Astrocyte (in vitro differentiated cells and primary cell): Measurements from ENCODE around the gene RIIAD1. TPM values are rescaled to one million over a fixed set of nuclear protein-coding genes. Genes with fewer than 3 reads are reported as not detected.

Experiments
- DNase-seq: peaks from one replicate; pipeline ENCODE4 v3.0.0-alpha.2; 2010; ENCODE audit warnings: low read depth
- FAIRE-seq: peaks from 2 replicates; lab custom pipeline; 2011; peaks lifted over from hg19 to GRCh38; lab: Jason Lieb, UNC
- H2AFZ ChIP-seq: 2 replicates; pipeline ENCODE4 v1.6.0; 2012; ENCODE audit warnings: low read depth, low read length, inconsistent platforms
- H3K27ac ChIP-seq: 2 replicates; pipeline ENCODE4 v1.5.1; 2011; ENCODE audit warnings: low read depth, low read length, inconsistent platforms
- H3K27me3 ChIP-seq: 2 replicates; pipeline ENCODE4 v1.6.0; 2011; ENCODE audit warnings: low read length, inconsistent platforms; ENCODE audit not compliant: insufficient read depth
- H3K36me3 ChIP-seq: 2 replicates; pipeline ENCODE4 v1.5.1; 2011; ENCODE audit warnings: low read length, inconsistent platforms; ENCODE audit not compliant: insufficient read depth
- H3K4me1 ChIP-seq: 2 replicates; pipeline ENCODE4 v1.5.1; 2011; ENCODE audit warnings: low read length, inconsistent platforms; ENCODE audit not compliant: insufficient read depth
- H3K4me2 ChIP-seq: 2 replicates; pipeline ENCODE4 v1.6.0; 2012; ENCODE audit warnings: low read length, inconsistent platforms
- H3K4me3 ChIP-seq: 2 replicates; pipeline ENCODE4 v1.5.1; 2011; ENCODE audit warnings: low read depth, mild to moderate bottlenecking, low read length, inconsistent platforms; ENCODE audit not compliant: insufficient read depth
- H3K79me2 ChIP-seq: 2 replicates; pipeline ENCODE4 v1.6.0; 2012; ENCODE audit warnings: mild to moderate bottlenecking, low read length, inconsistent platforms; ENCODE audit not compliant: insufficient read depth
- H3K9ac ChIP-seq: 2 replicates; pipeline ENCODE4 v1.6.0; 2012; ENCODE audit warnings: mild to moderate bottlenecking, low read length, inconsistent platforms
- H3K9me3 ChIP-seq: 2 replicates; pipeline ENCODE4 v1.5.1; 2012; ENCODE audit warnings: low read depth, mild to moderate bottlenecking, low read length, inconsistent platforms; ENCODE audit not compliant: insufficient read depth
- H4K20me1 ChIP-seq: 2 replicates; pipeline ENCODE4 v1.6.0; 2012; ENCODE audit warnings: low read length, inconsistent platforms; ENCODE audit not compliant: insufficient read depth
- H3K27ac Mint-ChIP-seq: one replicate; pipeline ENCODE4 v1.8.0; 2021; ENCODE audit warnings: mild to moderate bottlenecking, mixed read lengths; ENCODE audit not compliant: unreplicated experiment
- H3K27me3 Mint-ChIP-seq: one replicate; pipeline ENCODE4 v1.8.0; 2021; ENCODE audit warnings: low read depth, mixed read lengths; ENCODE audit not compliant: unreplicated experiment
- H3K36me3 Mint-ChIP-seq: one replicate; pipeline ENCODE4 v1.8.0; 2021; ENCODE audit warnings: low read depth, mixed read lengths; ENCODE audit not compliant: unreplicated experiment
- H3K4me1 Mint-ChIP-seq: one replicate; pipeline ENCODE4 v1.8.0; 2021; ENCODE audit warnings: low read depth, mixed read lengths; ENCODE audit not compliant: unreplicated experiment
- H3K4me3 Mint-ChIP-seq: one replicate; pipeline ENCODE4 v1.8.0; 2021; ENCODE audit warnings: mild to moderate bottlenecking, moderate library complexity, mixed read lengths; ENCODE audit not compliant: unreplicated experiment
- H3K9me3 Mint-ChIP-seq: one replicate; pipeline ENCODE4 v1.8.0; 2021; ENCODE audit warnings: mild to moderate bottlenecking, mixed read lengths; ENCODE audit not compliant: unreplicated experiment
- EZH2 ChIP-seq: IDR thresholded peaks from 2 replicates; pipeline ENCODE4 v1.6.1; 2012; ENCODE audit warnings: mild to moderate bottlenecking, low read length, inconsistent platforms; ENCODE audit not compliant: insufficient read depth
- total RNA-seq: library from RNA; stranded (reverse); gene quantifications from 2 replicates; pipeline ENCODE4 v1.2.1, GENCODE V29; 2021
- TF ChIP-seq, protein P1 (sequence below): IDR thresholded peaks from 2 replicates; pipeline ENCODE4 v1.5.1; 2011; ENCODE audit warnings: low read depth, mild to moderate bottlenecking, inconsistent platforms, low read length, moderate library complexity; ENCODE audit not compliant: insufficient read depth

RIIAD1 gene
- total RNA-seq, 1 donor from 2014 or later: not detected

DNA sequence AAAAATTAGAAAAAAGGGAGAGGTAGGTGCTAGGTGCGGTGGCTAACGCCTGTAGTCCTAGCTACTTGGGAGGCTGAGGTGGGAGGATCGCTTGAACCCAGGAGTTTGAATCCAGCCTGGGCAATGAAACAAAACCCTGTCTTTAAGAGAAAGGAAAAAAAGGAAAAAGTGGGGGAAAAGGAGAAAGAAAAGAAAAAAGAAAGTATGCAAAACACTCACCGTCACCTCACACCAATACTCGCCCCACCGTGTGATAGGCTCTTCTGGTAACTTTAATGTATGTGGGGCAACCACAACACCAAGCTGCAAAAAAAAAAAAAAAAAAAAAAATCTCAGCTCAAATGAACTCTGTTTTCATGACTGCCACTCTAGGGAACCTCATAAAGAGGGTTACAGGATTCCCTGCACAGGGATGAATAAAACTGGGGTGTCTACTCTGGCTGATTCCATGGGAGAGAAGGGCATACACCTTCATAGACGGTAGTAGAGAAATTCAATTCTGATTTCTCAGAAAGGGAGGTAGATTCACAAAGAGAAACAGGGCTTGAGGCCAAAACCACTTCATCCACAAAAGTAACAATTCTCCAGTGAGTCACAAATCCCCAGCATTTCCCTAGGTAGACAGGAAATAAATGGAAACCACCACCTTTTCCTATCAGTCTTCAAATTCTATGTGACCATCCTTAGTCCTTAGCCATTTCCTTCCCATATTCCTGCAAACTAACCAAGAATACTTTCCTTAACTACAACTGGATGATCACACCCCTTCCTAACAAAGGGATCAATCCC is 39.5 kb downstream of the RIIAD1 start:
- peak; percentile 26 for DNase-seq
- FAIRE-seq: no peak
- TF ChIP-seq, protein P1, sequence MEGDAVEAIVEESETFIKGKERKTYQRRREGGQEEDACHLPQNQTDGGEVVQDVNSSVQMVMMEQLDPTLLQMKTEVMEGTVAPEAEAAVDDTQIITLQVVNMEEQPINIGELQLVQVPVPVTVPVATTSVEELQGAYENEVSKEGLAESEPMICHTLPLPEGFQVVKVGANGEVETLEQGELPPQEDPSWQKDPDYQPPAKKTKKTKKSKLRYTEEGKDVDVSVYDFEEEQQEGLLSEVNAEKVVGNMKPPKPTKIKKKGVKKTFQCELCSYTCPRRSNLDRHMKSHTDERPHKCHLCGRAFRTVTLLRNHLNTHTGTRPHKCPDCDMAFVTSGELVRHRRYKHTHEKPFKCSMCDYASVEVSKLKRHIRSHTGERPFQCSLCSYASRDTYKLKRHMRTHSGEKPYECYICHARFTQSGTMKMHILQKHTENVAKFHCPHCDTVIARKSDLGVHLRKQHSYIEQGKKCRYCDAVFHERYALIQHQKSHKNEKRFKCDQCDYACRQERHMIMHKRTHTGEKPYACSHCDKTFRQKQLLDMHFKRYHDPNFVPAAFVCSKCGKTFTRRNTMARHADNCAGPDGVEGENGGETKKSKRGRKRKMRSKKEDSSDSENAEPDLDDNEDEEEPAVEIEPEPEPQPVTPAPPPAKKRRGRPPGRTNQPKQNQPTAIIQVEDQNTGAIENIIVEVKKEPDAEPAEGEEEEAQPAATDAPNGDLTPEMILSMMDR: no peak
- TF ChIP-seq EZH2: no peak
- Mint-ChIP-seq H3K36me3 (peaks cover 16% of the 10 kb centered on the region), H3K27ac (peak overlapping the region; percentile 14), H3K4me1 (peaks cover 11% of the 10 kb centered on the region), H3K4me3 (no peak overlapping the region), H3K27me3 (no peaks in the 10 kb centered on the region), H3K9me3 (no peaks in the 10 kb centered on the region)
- Histone ChIP-seq H3K4me1 (peaks cover 14% of the 10 kb centered on the region), H2AFZ (no peak overlapping the region), H3K4me2 (no peak overlapping the region), H3K27me3 (no peaks in the 10 kb centered on the region), H3K4me3 (no peak overlapping the region), H3K27ac (no peak overlapping the region), H4K20me1 (no peaks in the 10 kb centered on the region), H3K36me3 (peaks cover 26% of the 10 kb centered on the region), H3K9me3 (no peaks in the 10 kb centered on the region), H3K79me2 (peaks cover 22% of the 10 kb centered on the region), H3K9ac (no peak overlapping the region)

DNA sequence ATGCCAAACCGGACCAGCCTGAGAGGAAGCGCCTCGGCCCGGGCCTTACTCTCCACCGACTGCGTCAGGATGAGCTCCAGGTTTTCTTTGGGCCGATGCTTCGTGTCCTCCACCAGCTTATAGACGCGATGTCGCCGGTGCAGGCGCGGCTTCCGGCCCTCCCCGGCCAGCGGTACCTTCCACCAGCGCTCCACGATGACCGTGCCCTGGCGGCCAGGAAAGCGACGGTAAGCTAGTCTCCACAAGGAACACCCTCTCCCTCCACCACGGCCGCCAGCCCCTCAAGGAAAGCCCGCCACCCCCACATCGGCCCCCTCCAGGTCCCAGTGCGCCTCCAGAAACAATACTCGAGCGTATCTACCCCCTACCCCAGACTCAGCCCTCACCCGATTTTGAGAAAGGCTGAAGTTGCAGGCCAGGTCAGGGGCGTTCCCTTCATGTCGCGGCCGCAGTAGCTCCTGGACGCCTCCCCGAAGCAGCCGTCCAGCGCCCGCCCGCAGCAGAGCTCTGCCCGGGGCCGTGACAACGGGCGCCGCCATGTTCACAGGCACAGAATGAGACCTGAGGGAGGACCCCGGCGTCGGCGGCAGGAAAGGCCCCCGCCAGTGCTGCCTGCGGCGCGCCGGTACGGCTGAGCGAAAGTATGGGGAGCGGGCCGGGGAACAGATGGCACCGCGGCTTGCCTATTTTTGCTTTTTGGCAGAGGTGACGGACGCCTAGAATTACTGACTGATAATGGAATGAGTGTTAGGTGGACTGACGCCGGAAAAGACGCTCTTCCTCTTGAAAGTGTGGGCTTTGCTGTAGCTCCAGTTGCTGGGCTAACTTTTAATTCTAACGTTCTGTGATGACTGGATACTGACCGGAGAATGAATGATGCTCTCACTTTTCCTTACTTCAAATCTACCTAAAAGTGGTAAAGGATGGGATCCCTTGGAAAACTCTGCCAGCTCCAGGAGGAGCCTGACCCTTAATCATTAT is 41.9 kb downstream of the RIIAD1 start, which contains the start of gene MRPL9:
TSS of gene MRPL9 (minus strand) at position 556 of the 981 bp plus-strand sequence. CDS start at position 539, 17 bp downstream.
- H3K4me3 ChIP-seq: peak within 1 kb of the TSS; percentile 94
- H3K36me3 Mint-ChIP-seq: peaks cover 16% of the 10 kb centered on the region
- peak; percentile 59 for DNase-seq
- no peak for TF ChIP-seq EZH2
- TF ChIP-seq, protein P1: no peak
- no peaks in the 10 kb centered on the region for H3K9me3 Mint-ChIP-seq
- peak within 1 kb of the TSS; percentile 88 for H3K4me3 Mint-ChIP-seq
- peaks cover 6% of the 10 kb centered on the region for H3K4me1 Mint-ChIP-seq
- no peaks in the 10 kb centered on the region for H4K20me1 ChIP-seq
- peaks cover 26% of the 10 kb centered on the region for H3K36me3 ChIP-seq
- H3K27ac Mint-ChIP-seq: peak within 1 kb of the TSS; percentile 54
- H3K4me2 ChIP-seq: peak within 1 kb of the TSS; percentile 87
- peak within 1 kb of the TSS; percentile 94 for H3K9ac ChIP-seq
- H3K27ac ChIP-seq: peak within 1 kb of the TSS; percentile 80
- peak within 1 kb of the TSS; percentile 92 for H2AFZ ChIP-seq
- no peaks in the 10 kb centered on the region for H3K27me3 Mint-ChIP-seq
- no peak for FAIRE-seq
- peaks cover 14% of the 10 kb centered on the region for H3K4me1 ChIP-seq
- H3K9me3 ChIP-seq: no peaks in the 10 kb centered on the region
- H3K79me2 ChIP-seq: peaks cover 22% of the 10 kb centered on the region
- H3K27me3 ChIP-seq: no peaks in the 10 kb centered on the region
